Nephron progenitor cell (in vitro differentiated cells): ENCODE data around the gene C2CD3.

Experiments
- DNase-seq: peaks from one replicate; pipeline ENCODE4 v3.0.0; 2021
- H3K27ac Mint-ChIP-seq: 2 replicates; pipeline ENCODE4 v1.8.0; 2021; ENCODE audit warnings: mild to moderate bottlenecking, moderate library complexity, mixed read lengths
- H3K27me3 Mint-ChIP-seq: 2 replicates; pipeline ENCODE4 v1.8.0; 2021; ENCODE audit warnings: mild to moderate bottlenecking, low read depth, mixed read lengths; ENCODE audit not compliant: poor library complexity
- H3K36me3 Mint-ChIP-seq: 2 replicates; pipeline ENCODE4 v1.8.0; 2021; ENCODE audit warnings: low read depth, mixed read lengths
- H3K4me1 Mint-ChIP-seq: 2 replicates; pipeline ENCODE4 v1.8.0; 2021; ENCODE audit warnings: mixed read lengths
- H3K4me3 Mint-ChIP-seq: 2 replicates; pipeline ENCODE4 v1.8.0; 2021; ENCODE audit warnings: mild to moderate bottlenecking, moderate library complexity, mixed read lengths
- H3K9me3 Mint-ChIP-seq: 2 replicates; pipeline ENCODE4 v1.8.0; 2021; ENCODE audit warnings: mild to moderate bottlenecking, moderate library complexity, mixed read lengths
- TF ChIP-seq, protein P1 (sequence below): fragments of 200-600 bp; sonication (generic); IDR thresholded peaks from 2 replicates; pipeline ENCODE4 v1.5.0; 2021; ENCODE audit warnings: antibody characterized with exemption

The C2CD3 gene

GRCh38 chr11:74013141-74013540, 157.7 kb downstream of the C2CD3 start:
- H3K36me3 Mint-ChIP-seq: peaks cover 43% of the 10 kb centered on the region
- H3K27ac Mint-ChIP-seq: no peak overlapping the region
- peaks cover 4% of the 10 kb centered on the region for H3K27me3 Mint-ChIP-seq
- no peak overlapping the region for H3K4me3 Mint-ChIP-seq
- TF ChIP-seq, protein P1, sequence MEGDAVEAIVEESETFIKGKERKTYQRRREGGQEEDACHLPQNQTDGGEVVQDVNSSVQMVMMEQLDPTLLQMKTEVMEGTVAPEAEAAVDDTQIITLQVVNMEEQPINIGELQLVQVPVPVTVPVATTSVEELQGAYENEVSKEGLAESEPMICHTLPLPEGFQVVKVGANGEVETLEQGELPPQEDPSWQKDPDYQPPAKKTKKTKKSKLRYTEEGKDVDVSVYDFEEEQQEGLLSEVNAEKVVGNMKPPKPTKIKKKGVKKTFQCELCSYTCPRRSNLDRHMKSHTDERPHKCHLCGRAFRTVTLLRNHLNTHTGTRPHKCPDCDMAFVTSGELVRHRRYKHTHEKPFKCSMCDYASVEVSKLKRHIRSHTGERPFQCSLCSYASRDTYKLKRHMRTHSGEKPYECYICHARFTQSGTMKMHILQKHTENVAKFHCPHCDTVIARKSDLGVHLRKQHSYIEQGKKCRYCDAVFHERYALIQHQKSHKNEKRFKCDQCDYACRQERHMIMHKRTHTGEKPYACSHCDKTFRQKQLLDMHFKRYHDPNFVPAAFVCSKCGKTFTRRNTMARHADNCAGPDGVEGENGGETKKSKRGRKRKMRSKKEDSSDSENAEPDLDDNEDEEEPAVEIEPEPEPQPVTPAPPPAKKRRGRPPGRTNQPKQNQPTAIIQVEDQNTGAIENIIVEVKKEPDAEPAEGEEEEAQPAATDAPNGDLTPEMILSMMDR: no peak
- no peaks in the 10 kb centered on the region for H3K9me3 Mint-ChIP-seq
- H3K4me1 Mint-ChIP-seq: peaks cover 40% of the 10 kb centered on the region
- no peak for DNase-seq

- TF ChIP-seq, protein P1: no peak
- DNase-seq: no peak
- peaks cover 40% of the 10 kb centered on the region for H3K4me1 Mint-ChIP-seq
- peaks cover 4% of the 10 kb centered on the region for H3K27me3 Mint-ChIP-seq
- no peaks in the 10 kb centered on the region for H3K9me3 Mint-ChIP-seq
- H3K4me3 Mint-ChIP-seq: no peak overlapping the region
- H3K27ac Mint-ChIP-seq: no peak overlapping the region
- H3K36me3 Mint-ChIP-seq: peaks cover 37% of the 10 kb centered on the region
Measured at GRCh38 chr11:74012074-74012809, 158.6 kb downstream of the C2CD3 start.

- no peak overlapping the region for H3K4me3 Mint-ChIP-seq
- no peak overlapping the region for H3K27ac Mint-ChIP-seq
- H3K4me1 Mint-ChIP-seq: peaks cover 44% of the 10 kb centered on the region
- H3K9me3 Mint-ChIP-seq: no peaks in the 10 kb centered on the region
- H3K27me3 Mint-ChIP-seq: peaks cover 4% of the 10 kb centered on the region
- no peak for DNase-seq
- peaks cover 30% of the 10 kb centered on the region for H3K36me3 Mint-ChIP-seq
- TF ChIP-seq, protein P1: no peak
Measured at GRCh38 chr11:74011360-74012073, 159.3 kb downstream of the C2CD3 start.

GRCh38 chr11:74010306-74011300, 160.2 kb downstream of the C2CD3 start:
- Mint-ChIP-seq H3K4me3 (no peak overlapping the region), H3K36me3 (peaks cover 21% of the 10 kb centered on the region), H3K9me3 (no peaks in the 10 kb centered on the region), H3K27me3 (peaks cover 4% of the 10 kb centered on the region), H3K27ac (peak overlapping the region; percentile 72), H3K4me1 (peaks cover 46% of the 10 kb centered on the region)
- no peak for DNase-seq
- TF ChIP-seq, protein P1: no peak

DNA sequence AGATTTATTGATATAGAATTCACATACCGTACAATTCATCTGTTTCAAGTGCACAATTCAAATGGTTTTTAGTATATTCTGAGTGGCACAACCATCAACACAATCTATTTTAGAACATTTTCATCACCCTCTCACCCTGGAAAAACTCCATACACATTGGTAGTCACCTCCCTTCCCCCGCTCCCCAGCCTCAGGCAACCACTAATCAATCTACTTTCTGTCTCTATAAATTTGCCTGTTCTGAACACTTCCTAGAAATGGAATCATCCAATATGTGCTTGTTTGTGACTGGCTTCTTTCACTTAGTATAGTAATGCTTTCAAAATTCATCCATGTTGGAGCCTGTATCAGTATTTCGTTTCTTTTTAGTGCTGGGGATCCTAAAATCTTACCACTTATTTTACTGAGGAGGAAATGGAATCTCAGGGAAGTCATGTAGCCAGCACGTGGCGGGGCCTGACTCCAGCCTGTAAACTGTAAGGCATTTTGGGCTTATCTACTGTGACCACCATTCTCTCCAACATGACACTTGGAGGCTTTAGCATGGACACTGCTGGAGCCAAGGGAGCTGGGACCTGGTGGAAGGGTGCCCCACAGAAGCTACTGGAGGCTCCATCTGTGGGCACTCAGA, 161.0 kb downstream of the C2CD3 start:
- no peaks in the 10 kb centered on the region for H3K9me3 Mint-ChIP-seq
- H3K27ac Mint-ChIP-seq: no peak overlapping the region
- H3K4me1 Mint-ChIP-seq: peaks cover 46% of the 10 kb centered on the region
- TF ChIP-seq, protein P1: no peak
- peaks cover 18% of the 10 kb centered on the region for H3K36me3 Mint-ChIP-seq
- H3K27me3 Mint-ChIP-seq: peaks cover 4% of the 10 kb centered on the region
- DNase-seq: no peak
- no peak overlapping the region for H3K4me3 Mint-ChIP-seq
